ENCODE measurements around the gene RBMS3.

The RBMS3 gene

GRCh38 chr3:29912600-29913288 lies 631.9 kb downstream of the RBMS3 start:
- DNase-seq = no peak

- no peak for DNase-seq
These were observed 634.1 kb downstream of the RBMS3 start for GRCh38 chr3:29914861-29915524.

GRCh38 chr3:29919571-29919970 lies 638.7 kb downstream of the RBMS3 start:
- no peak for DNase-seq

- DNase-seq = no peak
These were observed 642.3 kb downstream of the RBMS3 start for GRCh38 chr3:29922992-29923746.

GRCh38 chr3:29924783-29925561 lies 644.1 kb downstream of the RBMS3 start:
- DNase-seq = no peak

- no peak for DNase-seq
These were observed 645.5 kb downstream of the RBMS3 start for GRCh38 chr3:29926378-29926777.

GRCh38 chr3:29932696-29933325 lies 651.9 kb downstream of the RBMS3 start:
- DNase-seq = no peak

- no peak for DNase-seq
These were observed 653.1 kb downstream of the RBMS3 start for GRCh38 chr3:29933802-29934490.

- no peak for DNase-seq
These were observed 653.9 kb downstream of the RBMS3 start for GRCh38 chr3:29934751-29935150.

- DNase-seq = no peak
These were observed 655.2 kb downstream of the RBMS3 start for GRCh38 chr3:29936054-29936453.

GRCh38 chr3:29936766-29937165 lies 655.9 kb downstream of the RBMS3 start:
- no peak for DNase-seq

- no peak for DNase-seq
These were observed 656.3 kb downstream of the RBMS3 start for GRCh38 chr3:29937185-29937584.

GRCh38 chr3:29940759-29941323 lies 660.0 kb downstream of the RBMS3 start:
- DNase-seq = no peak

GRCh38 chr3:29942297-29942696 lies 661.4 kb downstream of the RBMS3 start:
- no peak for DNase-seq

- DNase-seq = no peak
These were observed 668.3 kb downstream of the RBMS3 start for GRCh38 chr3:29949131-29949530.

- no peak for DNase-seq
These were observed 669.2 kb downstream of the RBMS3 start for GRCh38 chr3:29949940-29950616.

GRCh38 chr3:29952431-29952830 lies 671.6 kb downstream of the RBMS3 start:
- DNase-seq = no peak

- no peak for DNase-seq
These were observed 674.5 kb downstream of the RBMS3 start for GRCh38 chr3:29955413-29955812.

- DNase-seq = no peak
These were observed 677.9 kb downstream of the RBMS3 start for GRCh38 chr3:29958816-29959215.

GRCh38 chr3:29971895-29972294 lies 691.0 kb downstream of the RBMS3 start:
- no peak for DNase-seq
